H1 (cell line): ENCODE results near the gene WFDC5. TPM values are rescaled to one million over a fixed set of nuclear protein-coding genes. Genes with fewer than 3 reads are reported as not detected.

ENCODE experiments used
- CTCF ChIA-PET: fragments of 300-600 bp; sonication (Branson Sonifier 250); formaldehyde crosslinking; loops from one replicate; lab custom pipeline; 2021; ENCODE audit not compliant: partially characterized antibody; lab: Charles Lee
- POLR2A ChIA-PET: fragments of 300-600 bp; sonication (Branson Sonifier 250); formaldehyde crosslinking; loops from one replicate; lab custom pipeline; 2021; ENCODE audit warnings: inconsistent platforms; ENCODE audit not compliant: partially characterized antibody; lab: Charles Lee
- DNase-seq, 2 experiments: peaks; one replicate each; pipeline versions ENCODE4 v3.0.0 to v3.0.0-alpha.2; 2010 to 2022; ENCODE audit warnings: low spot score in 2 of 2, low read depth in 1 of 2, mixed read lengths in 1 of 2
- FAIRE-seq: peaks from 2 replicates; lab custom pipeline; 2011; peaks lifted over from hg19 to GRCh38; lab: Jason Lieb, UNC
- H2AFZ ChIP-seq: 2 replicates; pipeline ENCODE4 v1.8.1; 2012; ENCODE audit warnings: low read length, inconsistent platforms
- H2AK5ac ChIP-seq: 2 replicates; pipeline ENCODE4 v1.6.1; 2013; ENCODE audit warnings: low read depth, low read length
- H2BK120ac ChIP-seq: replicated peaks from 2 replicates; pipeline ENCODE3; 2013; ENCODE audit warnings: low read depth, low read length, inconsistent platforms
- H2BK12ac ChIP-seq: 2 replicates; pipeline ENCODE4 v1.6.1; 2013; ENCODE audit warnings: low read depth, low read length
- H2BK15ac ChIP-seq: 2 replicates; pipeline ENCODE4 v1.6.1; 2013; ENCODE audit warnings: low read length
- H2BK20ac ChIP-seq: 2 replicates; pipeline ENCODE4 v1.6.1; 2013; ENCODE audit warnings: low read length
- H2BK5ac ChIP-seq: 2 replicates; pipeline ENCODE4 v1.6.1; 2013; ENCODE audit warnings: low read depth, low read length
- H3K14ac ChIP-seq: 2 replicates; pipeline ENCODE4 v1.6.1; 2013; ENCODE audit warnings: inconsistent platforms; ENCODE audit not compliant: insufficient read length
- H3K18ac ChIP-seq: 2 replicates; pipeline ENCODE4 v1.6.1; 2013; ENCODE audit warnings: low read length; ENCODE audit errors: extremely low read depth
- H3K23ac ChIP-seq: 2 replicates; pipeline ENCODE4 v1.6.1; 2013; ENCODE audit warnings: inconsistent platforms; ENCODE audit not compliant: insufficient read length
- H3K23me2 ChIP-seq: 2 replicates; pipeline ENCODE4 v1.6.1; 2013; ENCODE audit warnings: low read depth, low read length
- H3K27ac ChIP-seq: 2 replicates; pipeline ENCODE4 v1.6.1; 2011; ENCODE audit warnings: low read depth, low read length, inconsistent platforms
- H3K27me3 ChIP-seq, 4 experiments: replicated peaks in 1 of 4; 1 replicate in 1 of 4; 2 replicates in 3 of 4; pipeline versions ENCODE4 v1.6.1 to v1.8.1; 2011 to 2013; ENCODE audit warnings: low read length in 3 of 4, mild to moderate bottlenecking in 3 of 4, inconsistent platforms in 2 of 4, mixed read lengths in 2 of 4, moderate library complexity in 1 of 4; ENCODE audit not compliant: control insufficient read depth in 3 of 4, insufficient read depth in 3 of 4; ENCODE audit errors: extremely low read depth in 1 of 4
- H3K36me3 ChIP-seq, 4 experiments: 2 replicates each; pipeline versions ENCODE4 v1.6.1 to v1.8.1; 2011 to 2013; ENCODE audit warnings: mild to moderate bottlenecking in 4 of 4, low read length in 3 of 4, moderate library complexity in 2 of 4, control low read depth in 1 of 4, inconsistent platforms in 1 of 4; ENCODE audit not compliant: insufficient read depth in 4 of 4, control insufficient read depth in 2 of 4
- H3K4ac ChIP-seq: replicated peaks from 2 replicates; pipeline ENCODE3; 2013; ENCODE audit warnings: low read length, low read depth, mixed read lengths, inconsistent platforms; ENCODE audit not compliant: insufficient read length
- H3K4me1 ChIP-seq, 4 experiments: replicated peaks in 1 of 4; 1 replicate in 1 of 4; 2 replicates in 3 of 4; pipeline versions ENCODE4 v1.6.1 to v1.8.1; 2011 to 2013; ENCODE audit warnings: low read length in 3 of 4, inconsistent platforms in 2 of 4, mixed read lengths in 1 of 4; ENCODE audit not compliant: insufficient read depth in 4 of 4, control insufficient read depth in 3 of 4
- H3K4me2 ChIP-seq, 2 experiments: 2 replicates each; pipeline versions ENCODE4 v1.6.1 to v1.8.1; 2011 to 2013; ENCODE audit warnings: low read depth in 2 of 2, low read length in 2 of 2, control low read depth in 1 of 2, inconsistent platforms in 1 of 2, mild to moderate bottlenecking in 1 of 2; ENCODE audit not compliant: insufficient read depth in 1 of 2
- H3K4me3 ChIP-seq, 4 experiments: fragments of 200-600, 300-600 bp in 1 of 4; sonication (generic), shearing (Covaris generic), sonication (Bioruptor Twin) in 1 of 4; 2 replicates each; pipeline versions ENCODE4 v1.5.1 to v1.8.1; 2011 to 2016; ENCODE audit warnings: low read length in 4 of 4, low read depth in 3 of 4, control low read depth in 2 of 4, inconsistent platforms in 2 of 4, mild to moderate bottlenecking in 2 of 4, mixed read lengths in 1 of 4, moderate library complexity in 1 of 4; ENCODE audit not compliant: insufficient read depth in 2 of 4; ENCODE audit errors: extremely low read depth in 1 of 4
- H3K56ac ChIP-seq: replicated peaks from 2 replicates; pipeline ENCODE3; 2013; ENCODE audit warnings: low read depth, mild to moderate bottlenecking, mixed read lengths, low read length, inconsistent platforms; ENCODE audit not compliant: insufficient read length
- H3K79me1 ChIP-seq: 2 replicates; pipeline ENCODE4 v1.6.1; 2013; ENCODE audit warnings: low read depth, low read length, control low read depth
- H3K79me2 ChIP-seq, 2 experiments: 2 replicates each; pipeline versions ENCODE4 v1.6.1 to v1.8.1; 2012 to 2013; ENCODE audit warnings: low read length in 2 of 2, mild to moderate bottlenecking in 2 of 2, inconsistent platforms in 1 of 2; ENCODE audit not compliant: insufficient read depth in 2 of 2, control insufficient read depth in 1 of 2
- H3K9ac ChIP-seq, 4 experiments: replicated peaks in 1 of 4; 1 replicate in 1 of 4; 2 replicates in 3 of 4; pipeline versions ENCODE4 v1.6.1 to v1.8.1; 2011 to 2013; ENCODE audit warnings: low read depth in 3 of 4, low read length in 3 of 4, control low read depth in 2 of 4, mild to moderate bottlenecking in 2 of 4, moderate library complexity in 2 of 4, inconsistent platforms in 1 of 4; ENCODE audit errors: extremely low read depth in 1 of 4
- H3K9me3 ChIP-seq, 2 experiments: 2 replicates each; pipeline versions ENCODE4 v1.6.1 to v1.8.1; 2012 to 2013; ENCODE audit warnings: mild to moderate bottlenecking in 2 of 2, moderate library complexity in 2 of 2, control low read depth in 1 of 2, inconsistent platforms in 1 of 2, low read depth in 1 of 2, low read length in 1 of 2, mixed read lengths in 1 of 2; ENCODE audit not compliant: insufficient read depth in 2 of 2
- H4K20me1 ChIP-seq, 2 experiments: replicated peaks in 1 of 2; 2 replicates each; pipeline versions ENCODE3 to v1.8.1; 2011 to 2013; ENCODE audit warnings: inconsistent platforms in 2 of 2, low read length in 2 of 2, mild to moderate bottlenecking in 1 of 2; ENCODE audit not compliant: insufficient read depth in 2 of 2, control insufficient read depth in 1 of 2
- H4K5ac ChIP-seq: 2 replicates; pipeline ENCODE4 v1.6.1; 2013; ENCODE audit warnings: low read length, low read depth, mixed read lengths, inconsistent platforms; ENCODE audit not compliant: insufficient read length
- H4K8ac ChIP-seq: 2 replicates; pipeline ENCODE4 v1.8.0; 2013; ENCODE audit warnings: mild to moderate bottlenecking, moderate library complexity, low read length, inconsistent platforms; ENCODE audit not compliant: insufficient read depth; ENCODE audit errors: extremely low read depth
- H4K91ac ChIP-seq: replicated peaks from 2 replicates; pipeline ENCODE3; 2013; ENCODE audit warnings: low read length, mixed read lengths, inconsistent platforms; ENCODE audit not compliant: insufficient read length
- E2F6 ChIP-seq: IDR thresholded peaks from 2 replicates; pipeline ENCODE4 v1.6.1; 2012; ENCODE audit warnings: inconsistent platforms
- NANOG ChIP-seq: IDR thresholded peaks from 2 replicates; pipeline ENCODE4 v1.6.1; 2011; ENCODE audit warnings: low read length, low read depth, mild to moderate bottlenecking, inconsistent platforms; ENCODE audit not compliant: insufficient read depth, poor library complexity, severe bottlenecking
- WGBS, 2 experiments: shearing (Covaris generic) in 1 of 2; methylation state at CpG; one replicate each; pipeline versions ENCODE4 v1.1.6 to v1.1.7; 2013 to 2015; ENCODE audit warnings: low lambda C conversion rate in 2 of 2, mixed read lengths in 2 of 2, inconsistent platforms in 1 of 2, low coverage in 1 of 2, missing lambda C conversion rate in 1 of 2; ENCODE audit not compliant: insufficient replicate concordance in 2 of 2, insufficient coverage in 1 of 2, insufficient read length in 1 of 2; ENCODE audit errors: extremely low coverage in 1 of 2, missing lambda C conversion rate in 1 of 2; 5-methylcytosine and 5-hydroxymethylcytosine counted together
- polyA plus RNA-seq, 7 experiments: library from polyadenylated mRNA; depleted of rRNA in 3 of 7; stranded (reverse) in 5 of 7; unstranded in 2 of 7; fragments of >200 nt in 5 of 7; fragments of 200-250 nt in 2 of 7; gene quantifications; 1 replicate in 5 of 7; 2 replicates in 1 of 7; 4 replicates in 1 of 7; pipeline versions ENCODE4 v1.2.1 to v1.2.3, GENCODE V29; 2011 to 2013; ENCODE audit warnings: missing spikeins in 2 of 7, mixed read lengths in 2 of 7
- total RNA-seq: library from RNA; stranded (reverse); fragmentation: NEBNext Ultra II Directional; extraction: Animal tissue kit (Norgen Biotek cat#: 25700); gene quantifications from 2 replicates; pipeline ENCODE4 v1.2.1, GENCODE V29; 2021

WFDC5 gene
- total and polyA plus RNA-seq, 2 of the 8 experiments (the other 6 are each of a cell fraction or from before 2014, with no cell fraction given), result not detected

GRCh38 chr20:45087814-45088213, 27.2 kb downstream of the WFDC5 start:
- ChIA-PET CTCF (interaction anchor here (0.6 to 4.7 kb wide), 3 partner anchors 8 to 38 kb away, joined by 3 to 22 read pairs (median 21); no protein-coding TSS in a partner anchor), POLR2A (no interaction called here)
- no peak overlapping the region for H2AK5ac ChIP-seq
- H2BK5ac ChIP-seq, result no peak overlapping the region
- TF ChIP-seq E2F6, result no peak
- no peak for TF ChIP-seq NANOG
- H4K8ac ChIP-seq, result no peak overlapping the region
- H2BK12ac ChIP-seq, result no peak overlapping the region
- no peak overlapping the region for H2BK15ac ChIP-seq
- no peak overlapping the region for H3K4me3 ChIP-seq
- no peak overlapping the region for H2BK120ac ChIP-seq
- 0 out of 4 replicates have a peak, but pooled peaks cover 0 to 2% of the 10 kb centered on the region in 2 experiments for H3K9me3 ChIP-seq
- H3K9ac ChIP-seq, result no peak overlapping the region
- no peaks in the 10 kb centered on the region for H3K23me2 ChIP-seq
- no peak overlapping the region for H3K4ac ChIP-seq
- no peak for FAIRE-seq
- no peak overlapping the region for H4K5ac ChIP-seq
- H3K4me2 ChIP-seq, result no peak overlapping the region
- H2AFZ ChIP-seq, result no peak overlapping the region
- no peaks in the 10 kb centered on the region; a peak in 1 of 7 replicates for H3K4me1 ChIP-seq
- H3K56ac ChIP-seq, result no peak overlapping the region
- H3K79me1 ChIP-seq, result no peaks in the 10 kb centered on the region
- H3K79me2 ChIP-seq, result no peaks in the 10 kb centered on the region
- H3K14ac ChIP-seq, result no peak overlapping the region
- no peak overlapping the region for H3K23ac ChIP-seq
- H3K36me3 ChIP-seq, result peaks cover 0 to 4% (median 0%) of the 10 kb centered on the region in 4 experiments; a peak in 1 of 8 replicates
- H4K20me1 ChIP-seq, result no peaks in the 10 kb centered on the region
- 81% methylated on average over 1 of the region's 1 CpG; no CpG with 5 or more reads in 1 of the 2 experiments for WGBS, 2 experiments
- no peaks in the 10 kb centered on the region for H3K27me3 ChIP-seq
- H4K91ac ChIP-seq, result no peak overlapping the region
- no peak overlapping the region for H2BK20ac ChIP-seq
- DNase-seq, result no peak
- H3K27ac ChIP-seq, result no peak overlapping the region
- H3K18ac ChIP-seq, result no peak overlapping the region
